GM11168 (cell line): ENCODE data around the gene TANC1.

Source experiments
- in situ Hi-C: fragments of 300-500 bp; cut with MboI; formaldehyde crosslinking; loops from one replicate; pipeline ENCODE4 v1.12.0; 2022; ENCODE audit warnings: low sequenced_read_pairs; ENCODE audit not compliant: unreplicated experiment

The TANC1 gene

GRCh38 chr2:159152128-159152778 is 183.8 kb downstream of the TANC1 start:
- in situ Hi-C loops = no loop called here

- in situ Hi-C loops = no loop called here
Observed at GRCh38 chr2:159153063-159153462, 184.6 kb downstream of the TANC1 start.

- in situ Hi-C loops = no loop called here
Observed at GRCh38 chr2:159153463-159153862, 185.0 kb downstream of the TANC1 start.

GRCh38 chr2:159153951-159154350 is 185.5 kb downstream of the TANC1 start:
- in situ Hi-C loops = no loop called here

- in situ Hi-C loops = no loop called here
Observed at GRCh38 chr2:159154366-159154765, 185.9 kb downstream of the TANC1 start.

GRCh38 chr2:159155320-159155719 is 186.9 kb downstream of the TANC1 start:
- in situ Hi-C loops = no loop called here

GRCh38 chr2:159155791-159156190 is 187.4 kb downstream of the TANC1 start:
- in situ Hi-C loops = no loop called here

- in situ Hi-C loops = no loop called here
Observed at GRCh38 chr2:159156834-159157233, 188.4 kb downstream of the TANC1 start.

- in situ Hi-C loops = no loop called here
Observed at GRCh38 chr2:159157361-159158209, 189.1 kb downstream of the TANC1 start.

- in situ Hi-C loops = no loop called here
Observed at GRCh38 chr2:159160412-159160811, 192.0 kb downstream of the TANC1 start.

GRCh38 chr2:159160954-159161353 is 192.5 kb downstream of the TANC1 start:
- in situ Hi-C loops = no loop called here

GRCh38 chr2:159163930-159164329 is 195.5 kb downstream of the TANC1 start:
- in situ Hi-C loops = no loop called here

- in situ Hi-C loops = no loop called here
Observed at GRCh38 chr2:159164457-159164911, 196.0 kb downstream of the TANC1 start.

GRCh38 chr2:159165048-159165447 is 196.6 kb downstream of the TANC1 start:
- in situ Hi-C loops = no loop called here

- in situ Hi-C loops = no loop called here
Observed at GRCh38 chr2:159168707-159169106, 200.3 kb downstream of the TANC1 start.

GRCh38 chr2:159169187-159169586 is 200.7 kb downstream of the TANC1 start:
- in situ Hi-C loops = no loop called here

- in situ Hi-C loops = no loop called here
Observed at GRCh38 chr2:159172403-159172802, 204.0 kb downstream of the TANC1 start.

GRCh38 chr2:159174759-159175158 is 206.3 kb downstream of the TANC1 start:
- in situ Hi-C loops = no loop called here

- in situ Hi-C loops = no loop called here
Observed at GRCh38 chr2:159175182-159175581, 206.7 kb downstream of the TANC1 start.

- in situ Hi-C loops = no loop called here
Observed at GRCh38 chr2:159175927-159176326, 207.5 kb downstream of the TANC1 start.

- in situ Hi-C loops = no loop called here
Observed at GRCh38 chr2:159176555-159176954, 208.1 kb downstream of the TANC1 start.

GRCh38 chr2:159177357-159177756 is 208.9 kb downstream of the TANC1 start:
- in situ Hi-C loops = no loop called here
